ENCODE measurements around the gene PARD3B.
A peak's percentile ranks its signal among the peaks of the same experiment; 100 is the strongest.

PARD3B gene

DNA sequence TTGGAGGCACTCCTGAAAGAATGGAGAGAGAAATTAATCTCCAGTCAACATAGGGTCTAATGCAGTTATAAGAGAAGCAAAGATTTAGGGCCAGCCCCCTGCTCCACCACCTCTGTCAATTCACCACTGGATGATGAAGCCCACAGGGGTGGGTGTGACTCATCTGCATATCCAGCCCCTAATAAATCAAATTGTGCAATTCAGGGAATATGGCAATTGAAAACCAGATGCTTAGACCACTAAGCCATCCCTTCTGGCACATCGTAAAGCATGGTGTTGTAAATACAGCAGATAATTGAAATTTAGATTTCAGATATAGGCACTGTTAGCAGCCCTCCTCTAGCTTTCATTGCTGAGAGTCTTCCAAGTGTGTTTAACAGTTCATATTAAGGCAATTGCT, 541.4 kb downstream of the PARD3B start:
- peak; percentile 74 for DNase-seq

DNA sequence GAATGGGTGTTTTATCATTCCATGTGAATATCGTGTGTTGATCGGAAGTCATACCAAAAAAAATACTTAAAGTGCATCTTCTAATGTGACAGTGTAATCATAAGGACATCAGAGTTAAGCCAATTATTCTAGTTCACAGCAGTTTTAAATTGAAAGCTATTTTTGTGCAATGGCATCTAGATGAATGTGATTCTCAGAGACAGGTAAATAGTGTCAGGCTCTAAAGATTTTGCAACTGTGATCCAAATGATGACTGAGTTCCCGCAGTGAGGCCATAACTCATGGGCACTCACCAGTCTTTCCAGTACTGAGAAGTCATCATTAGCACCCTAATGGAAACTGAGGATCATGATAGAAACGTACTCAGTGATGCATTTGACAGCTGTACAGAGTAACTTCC, 542.6 kb downstream of the PARD3B start:
- DNase-seq, result no peak

DNA sequence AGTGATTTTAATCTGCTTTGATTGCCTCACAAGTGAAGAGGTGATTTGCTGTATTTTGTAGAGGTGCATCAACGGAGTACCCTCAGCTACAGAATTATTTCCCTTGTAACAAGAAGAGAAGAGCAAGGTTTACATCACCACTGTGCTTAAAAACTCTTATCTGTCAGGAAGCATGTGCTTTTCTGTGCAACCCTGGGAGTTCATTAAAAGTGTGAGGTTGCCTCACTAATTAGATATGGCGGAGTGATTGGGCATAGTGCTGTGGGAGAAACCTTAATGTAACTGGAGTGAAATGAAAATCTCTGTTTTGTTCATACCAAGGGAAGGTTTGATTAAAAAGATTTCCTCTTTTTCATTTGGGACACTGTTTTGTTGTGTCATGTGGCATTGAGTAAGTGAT, 544.7 kb downstream of the PARD3B start:
- no peak for DNase-seq

DNA sequence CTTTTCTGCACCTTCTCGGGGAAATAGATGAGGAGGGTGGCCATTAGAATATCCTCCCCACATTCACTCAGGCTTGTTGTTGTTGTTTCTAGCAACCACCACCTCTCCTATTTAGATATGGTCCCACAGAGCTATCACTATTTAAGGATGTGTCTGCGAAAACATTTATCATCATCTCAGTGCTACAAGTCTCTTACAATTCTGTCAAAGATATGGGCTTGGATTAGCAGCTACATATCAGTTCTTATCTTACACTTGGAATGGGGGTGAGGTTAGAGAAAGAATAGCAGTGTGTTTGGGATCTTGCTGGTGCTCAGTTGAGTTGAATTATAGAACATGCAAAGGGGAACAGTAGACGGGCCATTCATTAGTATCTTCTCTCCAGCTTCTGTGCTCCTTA, 546.1 kb downstream of the PARD3B start:
- no peak for DNase-seq

DNA sequence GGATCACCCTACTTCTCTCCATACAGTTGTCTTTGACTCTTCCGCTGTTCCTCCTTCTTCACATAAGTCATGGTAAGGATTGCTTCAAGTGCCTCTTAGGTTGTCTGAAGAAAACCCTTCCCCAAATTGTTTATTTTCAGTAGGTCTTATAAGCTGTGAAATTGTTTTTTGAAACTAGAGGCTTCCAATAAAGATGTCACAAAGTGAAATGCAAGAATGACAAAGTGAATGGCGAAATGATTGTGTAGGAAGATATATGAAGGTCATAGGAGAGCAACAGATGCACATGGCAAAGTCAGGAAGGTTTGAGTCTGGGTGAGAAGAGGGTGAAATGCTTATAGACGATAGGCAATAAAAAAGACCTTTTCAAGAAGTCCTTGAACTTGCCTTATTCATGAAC, 548.8 kb downstream of the PARD3B start:
- no peak for DNase-seq

DNA sequence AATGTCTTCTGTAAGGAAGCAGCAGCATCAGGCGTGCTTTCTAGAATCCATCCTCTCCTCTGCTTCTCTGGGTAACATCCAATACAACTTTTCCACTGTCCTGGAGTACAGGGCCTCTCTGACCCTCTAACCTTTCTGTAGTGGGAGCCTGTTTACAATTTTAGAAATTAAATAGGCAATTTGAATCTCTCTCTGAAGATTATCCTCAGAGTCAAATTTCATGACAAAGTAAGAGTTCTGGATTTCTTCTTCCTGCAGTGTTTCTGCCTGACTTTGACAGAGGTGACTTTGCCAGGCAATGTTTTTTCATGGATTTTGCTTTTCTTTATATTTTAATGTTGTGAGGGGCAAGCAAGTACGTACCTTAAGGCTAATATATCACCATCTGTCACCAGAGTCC, 558.4 kb downstream of the PARD3B start:
- no peak for DNase-seq

DNA sequence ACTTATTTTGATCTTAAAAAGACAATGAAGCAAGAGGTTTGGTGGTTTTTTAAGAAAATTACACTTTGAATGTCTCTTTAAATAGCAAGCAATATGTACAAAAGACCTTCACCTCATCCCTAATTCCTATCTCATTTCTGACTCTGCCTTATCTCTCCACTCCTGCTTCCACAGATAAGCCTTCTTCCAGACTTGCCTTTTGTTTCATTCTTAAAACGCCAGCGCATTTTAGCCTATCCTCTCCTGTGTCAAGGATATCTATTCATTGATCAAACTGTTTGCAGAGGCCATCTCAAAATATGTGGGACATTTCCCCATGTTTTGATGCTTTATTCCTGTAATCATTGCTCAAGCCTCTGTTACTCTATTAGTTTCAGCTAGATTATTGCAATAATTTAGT, 562.5 kb downstream of the PARD3B start:
- no peak for DNase-seq

DNA sequence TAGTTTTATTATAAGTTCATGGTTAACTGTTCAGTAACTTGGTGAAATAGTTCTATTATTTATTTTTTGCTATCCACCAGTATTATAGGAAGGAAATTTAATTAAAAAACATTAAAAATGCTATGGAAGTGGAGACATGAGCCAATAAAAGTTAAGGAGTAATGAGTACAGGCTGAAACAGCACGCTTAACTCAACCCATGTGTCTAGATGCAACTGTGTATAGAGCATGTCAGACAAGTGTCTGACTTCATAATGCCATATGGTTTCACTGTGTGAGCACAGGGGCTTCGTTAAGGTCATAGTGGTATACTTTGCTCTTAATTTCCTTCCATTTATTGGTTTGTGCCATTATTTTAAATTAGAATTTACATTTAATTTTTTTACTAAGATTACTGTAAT, 570.2 kb downstream of the PARD3B start:
- DNase-seq, result peak; percentile 7

DNA sequence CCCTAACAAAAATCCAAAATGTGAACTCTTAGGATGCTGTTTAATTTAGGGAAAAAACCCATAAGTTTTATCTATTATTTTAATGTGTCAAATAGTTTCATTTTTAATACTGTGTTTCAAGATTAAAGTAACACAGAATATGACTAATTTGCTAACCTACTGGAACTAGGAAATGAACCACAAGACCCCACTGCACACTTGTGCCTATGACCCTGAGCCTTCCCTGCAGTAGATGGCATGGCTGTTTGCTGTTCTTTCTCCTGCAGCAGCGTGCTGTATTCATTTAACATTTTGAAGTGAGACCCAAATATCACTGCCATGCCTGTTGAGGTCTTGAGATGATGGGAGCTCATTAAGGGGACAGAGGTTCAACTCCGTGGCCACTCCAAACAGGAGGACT, 571.9 kb downstream of the PARD3B start:
- DNase-seq, result no peak

DNA sequence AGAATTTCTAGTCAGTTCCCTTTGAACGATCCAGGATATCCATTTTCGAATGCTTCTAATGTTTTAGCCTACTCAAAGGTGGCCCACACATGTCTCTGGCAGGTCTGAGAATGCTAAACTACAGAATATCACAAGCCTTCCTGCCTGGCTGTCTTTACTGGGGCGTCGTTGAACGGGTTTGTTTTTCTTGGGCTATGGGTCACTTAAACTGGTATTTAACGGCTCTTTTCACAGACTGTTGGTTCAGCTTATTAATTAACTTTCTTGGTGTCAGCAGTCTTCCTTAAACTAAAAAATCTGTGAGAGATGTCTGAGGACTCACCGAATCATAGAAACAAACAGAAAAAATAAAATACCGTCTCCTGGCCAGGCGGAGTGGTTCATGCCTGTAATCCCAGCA, 573.9 kb downstream of the PARD3B start:
- DNase-seq, result no peak

DNA sequence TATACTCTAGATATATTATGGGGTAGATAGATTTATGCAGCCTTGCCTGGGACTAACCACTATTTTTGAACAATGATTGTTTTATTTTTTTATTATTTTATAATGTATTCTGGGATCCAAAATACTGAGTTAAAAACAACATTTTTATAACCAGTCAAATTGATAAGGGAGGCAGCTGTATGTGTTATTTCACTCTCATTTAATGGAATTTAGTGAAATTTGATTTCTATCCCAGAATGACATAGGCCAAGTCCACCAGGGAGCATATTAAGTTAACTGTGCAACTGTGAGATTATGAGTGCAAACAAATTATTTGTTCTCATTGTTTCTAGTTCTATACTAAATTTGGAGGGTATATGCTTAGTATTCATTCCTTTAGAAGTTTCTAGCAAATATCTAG, 583.5 kb downstream of the PARD3B start:
- no peak for DNase-seq

DNA sequence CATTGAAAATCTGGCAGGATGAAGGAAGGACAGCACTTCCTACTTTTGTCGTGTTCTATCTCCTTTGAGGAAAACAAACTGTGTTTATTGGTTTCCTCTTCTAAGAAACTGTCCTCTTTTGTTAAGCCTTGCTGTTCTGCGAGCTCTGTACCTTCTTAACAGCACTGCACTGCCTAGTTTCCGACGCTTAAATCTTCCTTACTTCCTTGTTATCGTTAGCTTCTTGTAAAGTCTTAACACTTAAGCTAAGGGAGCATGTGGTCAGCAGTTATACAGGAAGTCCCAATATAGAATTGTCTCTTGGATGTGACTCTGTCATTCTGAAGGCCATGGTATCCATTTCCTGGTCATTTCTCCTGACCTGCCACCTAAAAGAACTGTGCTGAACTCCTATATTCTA, 584.3 kb downstream of the PARD3B start:
- no peak for DNase-seq

DNA sequence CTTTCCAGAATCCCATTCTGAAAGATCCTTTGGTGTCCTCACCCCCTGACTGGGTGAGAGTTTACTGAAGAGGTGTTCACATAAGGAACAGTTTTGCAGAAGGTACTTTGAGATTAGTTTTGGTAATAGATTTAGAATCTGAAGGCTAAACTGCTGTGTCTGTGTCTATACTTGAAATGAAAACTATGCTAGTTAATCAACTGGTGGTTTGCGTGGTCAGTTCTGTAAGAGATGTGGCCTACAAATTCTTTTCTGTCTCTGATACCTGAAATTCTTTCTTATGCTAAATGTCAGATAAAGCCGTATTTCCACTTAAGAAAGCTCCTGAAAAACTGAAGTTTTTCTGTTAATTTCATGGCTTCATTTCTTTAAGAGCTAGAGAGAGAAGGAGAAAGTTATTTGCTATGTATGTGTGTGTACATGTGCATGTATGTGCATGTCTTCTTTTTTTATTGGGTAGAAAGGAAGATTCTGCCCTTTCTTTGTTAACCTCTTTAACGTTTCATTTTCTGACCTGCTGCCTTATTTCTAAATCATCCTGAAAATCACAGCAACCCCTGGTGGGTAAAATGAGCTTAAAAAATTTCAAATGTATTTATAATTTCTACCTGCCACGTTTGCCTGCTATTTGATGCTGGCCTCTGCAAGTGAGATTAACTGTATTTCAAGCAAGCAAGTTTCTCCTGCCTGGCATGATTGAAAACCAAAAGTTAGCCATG, 585.0 kb downstream of the PARD3B start:
- peak; percentile 44 for DNase-seq

DNA sequence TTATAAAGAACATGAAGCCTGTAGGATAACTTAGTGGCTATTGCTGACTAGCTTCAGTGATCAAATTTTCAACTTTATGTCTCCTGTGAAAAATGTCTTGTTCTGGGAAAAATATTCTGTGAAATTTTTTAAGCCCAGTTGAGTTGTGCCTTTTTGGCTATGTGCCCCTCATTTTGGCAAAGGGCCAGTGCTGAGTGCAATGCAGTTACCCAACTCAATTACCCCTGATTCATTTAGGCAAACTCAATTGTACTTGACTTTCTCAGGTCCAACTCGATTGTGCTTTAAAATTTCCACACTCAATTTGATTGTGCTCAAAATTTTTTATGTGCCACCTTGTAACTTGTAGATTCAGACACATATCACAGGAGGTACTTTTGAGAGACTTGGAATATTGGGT, 588.3 kb downstream of the PARD3B start:
- DNase-seq, result peak; percentile 43

DNA sequence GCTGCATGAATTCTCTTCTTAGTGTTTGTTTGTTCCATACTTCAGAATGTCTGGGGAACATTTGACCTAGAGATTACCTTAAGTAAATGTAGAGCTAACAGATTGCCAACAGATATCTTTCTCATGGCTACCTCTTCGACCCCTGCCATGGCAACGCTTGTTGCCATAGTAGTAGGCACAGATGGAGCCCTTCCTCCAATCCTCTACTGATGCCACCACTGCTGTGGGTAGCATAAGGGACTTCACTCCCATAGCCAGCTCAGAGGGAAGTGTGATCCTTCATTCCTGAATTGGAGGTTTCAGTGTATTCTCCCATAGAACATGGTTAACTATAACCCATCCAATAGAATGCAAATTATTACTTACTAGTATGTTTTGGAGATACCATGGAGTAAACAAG, 593.5 kb downstream of the PARD3B start:
- DNase-seq, result no peak

DNA sequence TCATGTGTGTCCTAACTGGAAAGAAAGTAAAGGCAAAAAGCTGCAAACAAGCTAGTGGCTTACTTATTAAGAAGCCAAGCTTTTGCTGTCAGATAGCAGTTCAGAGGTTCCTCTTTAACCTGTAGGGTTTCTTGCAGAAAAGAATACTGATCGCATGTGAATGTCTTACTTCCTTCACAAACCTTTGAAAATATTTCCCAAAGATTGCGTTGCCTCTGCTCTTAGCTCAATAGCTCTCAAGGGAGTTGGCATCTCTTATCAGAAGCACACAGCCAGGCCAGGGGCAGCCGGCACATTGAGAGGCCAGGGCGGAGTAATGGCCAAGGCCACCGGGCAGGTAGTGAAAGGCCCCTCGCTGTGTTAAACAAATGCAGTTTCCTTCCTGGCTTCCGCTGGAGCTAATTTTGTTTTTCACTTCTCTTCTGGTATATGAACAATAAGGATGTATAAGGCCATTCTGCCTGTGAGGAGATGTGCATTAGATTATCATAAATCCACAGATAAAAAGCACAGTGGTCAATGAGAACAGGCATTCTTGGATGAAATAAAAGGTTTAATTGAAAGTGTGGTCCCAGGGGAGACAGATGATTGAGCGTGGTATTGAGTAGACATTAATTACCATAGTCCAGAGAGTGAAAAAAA, 594.7 kb downstream of the PARD3B start:
- DNase-seq, result no peak

DNA sequence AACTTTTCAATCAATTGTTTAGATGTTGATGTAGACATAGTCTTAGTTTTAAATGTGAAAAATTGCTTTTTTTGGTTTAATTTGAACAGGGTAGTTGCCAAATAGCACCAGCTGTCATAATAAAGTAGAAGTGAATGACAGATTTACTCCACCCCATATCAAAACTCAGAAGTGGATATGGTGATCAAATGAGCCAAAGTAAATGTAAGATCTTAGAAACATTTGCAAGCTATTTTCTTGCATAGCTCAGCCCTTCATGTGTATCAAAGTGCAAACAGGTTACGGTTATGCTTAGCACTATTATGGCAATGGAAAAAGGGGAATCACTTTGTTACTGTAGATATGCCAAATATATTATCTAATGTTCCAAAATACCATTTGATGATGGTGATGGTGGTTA, 596.1 kb downstream of the PARD3B start:
- DNase-seq, result no peak

DNA sequence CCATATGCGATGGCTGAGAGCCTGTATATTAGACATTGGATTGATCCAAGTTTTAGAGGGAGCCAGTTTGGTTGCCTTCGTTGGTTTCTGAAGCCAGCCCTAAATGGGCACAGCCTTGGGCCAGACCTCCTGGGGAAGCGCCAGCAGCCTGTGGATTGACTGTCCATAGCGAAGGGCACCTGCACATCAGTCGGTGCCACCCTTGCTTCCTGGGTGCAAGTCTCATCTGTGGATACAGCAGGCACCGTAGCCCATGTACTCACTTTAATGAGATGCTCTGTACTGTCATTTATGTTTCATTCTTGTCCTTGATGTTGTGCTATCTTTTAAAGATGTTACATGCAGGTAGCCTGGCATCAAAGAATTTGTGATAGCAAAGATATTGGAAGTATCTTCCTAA, 600.6 kb downstream of the PARD3B start:
- no peak for DNase-seq

DNA sequence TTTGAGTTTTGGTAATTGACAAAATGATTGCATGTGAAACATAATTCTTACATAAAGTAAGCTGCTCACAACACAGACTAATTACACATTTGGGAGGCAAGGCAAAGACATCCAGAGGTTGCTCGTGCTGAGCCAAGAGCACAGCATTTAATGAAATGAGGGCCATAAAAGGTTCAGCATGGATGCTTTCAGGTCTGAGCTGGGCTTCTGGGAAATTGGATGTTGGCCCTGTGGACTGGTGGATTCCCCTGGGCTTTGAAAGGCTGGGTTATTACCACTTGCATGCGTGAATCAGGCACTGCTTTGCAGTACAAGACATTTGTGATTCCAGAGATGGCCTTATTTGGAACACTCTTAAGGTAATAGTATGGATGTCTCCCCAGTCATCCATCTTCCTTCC, 603.5 kb downstream of the PARD3B start:
- DNase-seq, result peak; percentile 53

DNA sequence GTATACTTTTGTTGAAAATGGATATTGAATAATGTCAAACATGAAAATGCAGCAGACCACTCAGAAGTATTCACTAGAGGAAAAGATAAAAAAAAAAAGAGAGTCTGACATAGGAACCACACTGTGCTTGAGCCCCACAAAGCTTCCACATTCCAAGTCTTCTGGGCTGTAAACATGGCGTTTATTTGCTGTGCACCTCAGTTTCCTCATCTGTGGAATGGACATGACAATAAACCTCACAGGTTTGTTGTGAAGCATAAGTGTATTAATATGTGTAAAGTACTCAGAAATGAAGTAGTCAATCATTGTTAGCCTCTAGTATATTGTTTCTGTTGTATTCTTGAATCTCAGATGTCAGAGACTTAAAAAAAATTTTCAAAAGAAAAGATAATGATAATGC, 611.2 kb downstream of the PARD3B start:
- no peak for DNase-seq

DNA sequence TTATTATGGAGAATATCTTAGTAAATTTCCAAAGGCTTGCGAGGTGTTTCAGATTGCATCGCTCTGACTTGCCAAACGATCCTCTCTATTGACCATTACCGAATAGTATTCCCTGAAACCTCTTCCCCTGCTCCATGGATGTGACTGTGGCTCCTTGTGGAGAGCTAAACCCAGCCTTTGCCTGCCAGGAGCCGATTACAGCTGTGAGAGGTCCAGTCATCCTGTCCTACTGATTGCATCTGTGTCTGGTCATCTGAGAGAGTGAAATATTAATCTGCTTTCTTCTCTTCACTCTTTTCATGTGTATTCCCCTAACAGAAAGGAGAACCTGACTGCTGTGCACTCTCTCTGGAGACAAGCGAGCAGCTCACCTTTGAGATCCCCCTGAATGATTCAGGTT, 613.1 kb downstream of the PARD3B start:
- no peak for DNase-seq

DNA sequence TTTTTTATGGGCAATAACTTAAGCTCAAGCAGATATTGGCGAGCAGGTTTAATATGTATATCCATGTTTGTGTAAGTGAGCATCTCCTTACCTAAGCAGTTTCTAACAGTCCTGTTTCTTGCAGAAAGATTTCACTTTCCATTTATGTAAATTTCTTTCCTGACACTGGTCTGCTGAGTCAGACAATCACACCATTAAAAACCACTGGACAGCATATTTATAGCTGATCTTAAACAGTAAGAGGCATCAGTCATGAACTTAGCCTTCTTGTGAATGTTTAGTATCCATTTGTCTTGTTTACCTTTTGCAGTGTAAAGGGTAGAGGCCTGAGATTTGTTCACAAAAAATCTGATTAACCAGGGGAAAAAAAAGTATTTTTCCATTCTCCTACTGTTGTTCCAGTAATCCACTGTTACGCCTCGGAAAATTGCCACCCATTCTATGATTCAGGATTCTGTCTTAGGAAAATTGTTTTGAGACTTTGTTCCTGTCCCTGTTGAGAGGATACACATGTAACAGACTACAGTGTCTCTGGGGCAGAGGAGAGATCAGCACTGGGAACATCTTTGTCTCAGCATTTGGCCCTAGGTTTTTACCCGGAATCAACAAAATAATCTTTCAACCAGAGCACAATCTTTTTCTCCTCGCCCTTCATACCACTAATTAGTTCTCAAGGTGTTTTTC, 616.0 kb downstream of the PARD3B start:
- DNase-seq, result peak; percentile 39

DNA sequence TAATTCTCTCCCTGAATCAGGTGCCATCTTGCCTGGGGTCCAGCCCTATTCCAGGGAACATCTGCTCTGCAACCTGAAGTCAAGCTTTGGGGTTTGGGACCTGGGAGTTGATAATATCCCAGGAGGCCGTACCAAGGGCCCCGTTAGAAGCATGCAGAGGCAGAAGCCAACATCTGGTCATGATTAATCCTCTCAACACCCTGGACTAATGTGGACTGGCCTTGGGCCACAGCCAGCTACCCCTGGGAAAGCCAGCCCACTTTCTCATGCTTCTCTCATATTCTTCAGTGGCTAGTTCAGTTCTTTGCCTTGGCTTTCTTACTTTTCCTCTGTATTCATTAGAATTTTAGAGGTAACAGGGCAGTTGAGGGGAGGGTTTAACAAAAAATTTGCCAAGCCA, 621.5 kb downstream of the PARD3B start:
- DNase-seq, result peak; percentile 68

DNA sequence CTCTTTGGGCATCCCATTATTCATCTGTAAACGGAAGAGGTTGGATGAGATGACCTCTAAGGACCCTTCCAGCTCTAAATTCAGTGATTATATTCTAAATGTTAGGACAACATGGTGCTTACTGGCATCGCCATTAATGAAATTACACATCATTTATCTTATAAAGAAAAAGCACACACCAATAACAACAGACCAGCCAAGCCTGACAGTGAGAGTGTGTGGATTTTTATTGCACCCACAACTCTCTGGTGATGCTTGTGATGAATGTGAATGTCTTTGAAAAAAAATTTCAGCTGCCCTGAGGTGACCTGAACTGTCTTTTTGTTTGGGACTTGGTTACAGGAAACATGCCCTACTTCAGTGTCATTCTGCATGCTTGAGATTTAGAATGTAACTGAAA, 623.7 kb downstream of the PARD3B start:
- DNase-seq, result no peak

DNA sequence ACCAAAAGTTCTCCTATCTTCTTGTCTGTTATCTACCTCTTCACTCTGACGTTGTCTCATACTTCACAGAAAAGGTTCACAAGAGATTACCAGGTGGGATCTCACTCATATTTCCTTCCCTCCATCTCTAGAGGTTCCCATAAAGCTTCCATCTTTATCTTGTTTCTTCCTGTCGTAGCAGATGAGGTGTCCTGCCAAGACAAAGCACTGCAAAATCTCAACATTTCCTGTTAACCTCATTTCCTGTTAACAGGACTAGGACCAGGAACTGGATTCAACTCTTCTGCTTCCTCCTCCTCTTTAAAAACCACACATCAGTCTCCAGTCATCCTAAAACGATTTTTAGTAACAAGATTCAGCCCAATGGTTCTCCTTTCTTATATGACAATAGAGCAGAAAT, 624.2 kb downstream of the PARD3B start:
- DNase-seq, result no peak

Data from fibroblast of skin of right quadriceps (primary cell).